WERI-Rb-1 (cell line): ENCODE results near the gene SETD1B.
"Not testable (repeated sequence)": the region's sequence is repeated elsewhere in the genome, so short reads cannot be mapped to it uniquely, and the experiment has no call there.

ENCODE experiments used
- DNase-seq: peaks from one replicate; pipeline ENCODE4 v3.0.0-alpha.2; 2020
- H3K27ac ChIP-seq: fragments of 250-450 bp; sonication (Bioruptor Pico); 2 replicates; pipeline ENCODE4 v1.5.1; 2020; ENCODE audit warnings: mild to moderate bottlenecking, moderate library complexity
- H3K27me3 ChIP-seq: fragments of 250-450 bp; sonication (Bioruptor Pico); 2 replicates; pipeline ENCODE4 v1.5.1; 2021; ENCODE audit warnings: mild to moderate bottlenecking, low read depth, moderate library complexity; ENCODE audit not compliant: insufficient read depth, severe bottlenecking
- H3K36me3 ChIP-seq: fragments of 250-450 bp; sonication (Bioruptor Pico); 2 replicates; pipeline ENCODE4 v1.5.1; 2020; ENCODE audit warnings: mild to moderate bottlenecking, moderate library complexity
- H3K4me3 ChIP-seq: 2 replicates; pipeline ENCODE4 v1.5.1; 2011; ENCODE audit warnings: low read depth, mild to moderate bottlenecking, control low read depth, low read length
- H3K9me3 ChIP-seq: fragments of 250-450 bp; sonication (Bioruptor Pico); 2 replicates; pipeline ENCODE4 v1.5.1; 2021; ENCODE audit warnings: mild to moderate bottlenecking, moderate library complexity; ENCODE audit not compliant: severe bottlenecking
- TF ChIP-seq, protein P1 (sequence below): IDR thresholded peaks from 2 replicates; pipeline ENCODE4 v1.5.1; 2011; ENCODE audit warnings: low read depth, mild to moderate bottlenecking, control low read depth, inconsistent platforms, low read length

The SETD1B gene

DNA sequence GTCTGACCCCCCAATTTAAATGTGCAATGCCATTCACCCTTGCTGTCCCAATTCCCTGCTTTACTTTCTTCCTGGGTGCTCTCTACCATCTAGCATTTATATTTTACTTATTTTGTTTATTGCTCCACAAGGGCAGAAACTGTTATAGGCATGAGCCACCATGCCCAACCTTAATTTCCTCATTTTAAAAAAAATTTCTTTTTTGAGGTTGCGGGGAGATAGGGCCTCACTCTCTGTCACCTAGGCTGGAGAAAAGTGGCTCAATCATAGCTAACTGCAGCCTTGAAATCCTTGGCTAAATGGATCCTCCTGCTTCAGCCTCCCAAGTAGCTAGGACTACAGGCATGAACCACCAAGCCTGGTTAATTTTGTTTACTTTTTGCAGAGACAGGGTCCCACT, 41.9 kb downstream of the SETD1B start:
- Histone ChIP-seq H3K27ac (no peak overlapping the region), H3K36me3 (no peaks in the 10 kb centered on the region), H3K4me3 (no peak overlapping the region), H3K9me3 (no peaks in the 10 kb centered on the region), H3K27me3 (no peaks in the 10 kb centered on the region)
- TF ChIP-seq, protein P1, sequence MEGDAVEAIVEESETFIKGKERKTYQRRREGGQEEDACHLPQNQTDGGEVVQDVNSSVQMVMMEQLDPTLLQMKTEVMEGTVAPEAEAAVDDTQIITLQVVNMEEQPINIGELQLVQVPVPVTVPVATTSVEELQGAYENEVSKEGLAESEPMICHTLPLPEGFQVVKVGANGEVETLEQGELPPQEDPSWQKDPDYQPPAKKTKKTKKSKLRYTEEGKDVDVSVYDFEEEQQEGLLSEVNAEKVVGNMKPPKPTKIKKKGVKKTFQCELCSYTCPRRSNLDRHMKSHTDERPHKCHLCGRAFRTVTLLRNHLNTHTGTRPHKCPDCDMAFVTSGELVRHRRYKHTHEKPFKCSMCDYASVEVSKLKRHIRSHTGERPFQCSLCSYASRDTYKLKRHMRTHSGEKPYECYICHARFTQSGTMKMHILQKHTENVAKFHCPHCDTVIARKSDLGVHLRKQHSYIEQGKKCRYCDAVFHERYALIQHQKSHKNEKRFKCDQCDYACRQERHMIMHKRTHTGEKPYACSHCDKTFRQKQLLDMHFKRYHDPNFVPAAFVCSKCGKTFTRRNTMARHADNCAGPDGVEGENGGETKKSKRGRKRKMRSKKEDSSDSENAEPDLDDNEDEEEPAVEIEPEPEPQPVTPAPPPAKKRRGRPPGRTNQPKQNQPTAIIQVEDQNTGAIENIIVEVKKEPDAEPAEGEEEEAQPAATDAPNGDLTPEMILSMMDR = no peak
- no peak for DNase-seq

DNA sequence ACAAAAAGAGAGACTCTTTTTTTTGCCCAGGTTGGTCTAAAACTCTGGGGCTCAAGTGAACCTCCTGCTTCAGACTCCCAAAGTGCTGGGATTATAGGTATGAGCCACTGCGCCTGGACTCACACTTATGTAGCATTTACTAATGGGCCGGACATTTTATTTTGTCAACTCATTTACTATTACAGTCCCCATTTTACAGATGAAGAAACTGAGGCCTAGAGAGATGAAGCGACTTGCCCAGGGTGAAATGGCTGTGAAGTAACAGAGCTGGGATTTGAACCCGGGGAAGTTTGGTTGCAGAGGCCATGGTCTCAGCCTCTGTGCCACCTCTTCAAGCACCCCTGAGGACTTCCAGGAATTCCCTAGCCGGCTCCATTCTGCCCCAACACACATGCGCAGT, 45.4 kb downstream of the SETD1B start:
- Histone ChIP-seq H3K4me3 (no peak overlapping the region), H3K27me3 (no peaks in the 10 kb centered on the region), H3K36me3 (no peaks in the 10 kb centered on the region), H3K9me3 (no peaks in the 10 kb centered on the region), H3K27ac (no peak overlapping the region)
- DNase-seq = no peak
- TF ChIP-seq, protein P1 = no peak

DNA sequence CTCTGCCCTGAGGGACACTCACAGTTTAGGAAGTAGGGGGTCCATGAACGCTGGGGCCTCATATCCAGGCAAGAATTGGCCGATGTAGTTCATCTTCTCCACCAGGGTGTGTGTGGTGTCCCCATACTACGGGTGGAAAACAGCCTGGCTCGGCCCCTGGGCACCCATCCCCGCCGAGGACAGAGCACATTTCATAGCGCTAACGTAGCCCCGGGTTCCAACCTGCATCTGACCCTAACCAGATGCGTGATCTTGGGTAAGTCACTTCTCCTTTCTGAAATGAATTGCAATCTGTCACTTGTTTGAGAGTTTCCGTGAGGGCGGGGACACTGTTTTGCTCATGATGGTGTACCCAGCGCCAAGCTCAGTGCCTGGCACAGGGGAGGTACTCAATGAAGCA, 45.9 kb downstream of the SETD1B start:
- Histone ChIP-seq H3K27ac (no peak overlapping the region), H3K9me3 (no peaks in the 10 kb centered on the region), H3K36me3 (no peaks in the 10 kb centered on the region), H3K4me3 (no peak overlapping the region), H3K27me3 (no peaks in the 10 kb centered on the region)
- TF ChIP-seq, protein P1 = no peak
- no peak for DNase-seq

DNA sequence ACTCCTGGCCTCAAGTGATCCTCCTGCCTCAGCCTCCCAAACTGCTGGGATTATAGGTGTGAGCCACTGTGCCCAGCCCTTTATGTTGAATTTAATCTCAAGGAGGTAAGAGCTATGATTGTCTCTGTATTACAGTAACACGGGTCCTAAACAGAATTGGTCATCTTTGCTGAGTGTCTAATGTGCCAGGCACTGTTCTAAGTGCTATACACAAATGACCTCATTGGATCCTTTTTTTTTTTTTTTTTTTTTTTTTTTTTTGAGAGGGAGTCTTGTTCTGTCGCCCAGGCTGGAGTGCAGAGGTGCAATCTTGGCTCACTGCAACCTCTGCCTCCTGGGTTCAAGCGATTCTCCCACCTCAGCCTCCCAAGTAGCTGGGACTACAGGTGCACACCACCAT, 48.6 kb downstream of the SETD1B start:
- DNase-seq, H3K9me3 ChIP-seq, H3K27me3 ChIP-seq, H3K27ac ChIP-seq, H3K4me3 ChIP-seq, H3K36me3 ChIP-seq: not testable (repeated sequence)

DNA sequence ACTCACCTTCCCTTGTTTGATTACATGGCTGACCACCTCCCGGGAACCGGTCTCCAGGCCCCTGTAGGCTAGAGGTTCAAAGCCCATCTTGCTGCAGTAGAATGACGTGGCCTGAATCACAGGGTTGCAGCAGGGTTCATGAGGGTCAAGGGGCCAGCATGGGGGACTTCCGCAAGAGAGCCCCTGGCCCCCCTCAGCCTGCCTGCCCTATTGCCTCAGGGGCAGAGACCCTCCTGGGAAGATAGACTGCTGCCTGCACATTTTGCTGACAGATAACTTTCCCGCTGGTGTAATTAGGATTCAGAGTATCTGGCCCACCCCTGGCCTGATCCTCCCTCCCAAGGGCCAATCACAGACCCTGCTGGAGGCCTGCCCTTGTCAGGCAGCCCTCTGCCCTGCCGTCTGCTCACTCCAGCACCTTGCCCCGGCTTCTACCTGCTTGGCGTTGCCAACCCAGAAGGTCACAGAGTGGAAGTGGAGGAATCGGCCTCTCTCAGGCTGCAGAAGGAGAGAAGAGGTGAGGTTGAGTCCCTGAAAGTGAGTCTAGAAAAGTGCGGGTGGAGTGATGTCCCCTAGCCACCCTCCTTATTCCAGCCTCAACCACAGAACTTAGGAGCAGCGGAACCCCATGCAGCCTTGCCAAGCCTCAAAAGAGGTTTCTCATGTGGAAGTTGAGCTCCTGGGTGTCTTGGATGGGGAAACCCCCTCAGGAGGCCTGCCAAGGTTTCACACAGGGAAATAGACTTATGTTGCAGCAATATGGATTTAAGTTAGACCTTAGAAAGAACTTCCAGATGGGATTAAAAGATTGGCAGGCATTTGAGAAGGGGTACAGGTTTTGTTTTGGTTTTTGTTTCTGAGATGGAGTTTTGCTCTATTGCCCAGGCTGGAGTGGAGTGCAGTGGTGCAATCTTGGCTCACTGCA, 53.8 kb downstream of the SETD1B start:
- no peaks in the 10 kb centered on the region for H3K9me3 ChIP-seq
- no peaks in the 10 kb centered on the region for H3K36me3 ChIP-seq
- H3K4me3 ChIP-seq = no peak overlapping the region
- H3K27ac ChIP-seq = no peak overlapping the region
- DNase-seq = no peak
- TF ChIP-seq, protein P1 = no peak
- no peaks in the 10 kb centered on the region for H3K27me3 ChIP-seq

DNA sequence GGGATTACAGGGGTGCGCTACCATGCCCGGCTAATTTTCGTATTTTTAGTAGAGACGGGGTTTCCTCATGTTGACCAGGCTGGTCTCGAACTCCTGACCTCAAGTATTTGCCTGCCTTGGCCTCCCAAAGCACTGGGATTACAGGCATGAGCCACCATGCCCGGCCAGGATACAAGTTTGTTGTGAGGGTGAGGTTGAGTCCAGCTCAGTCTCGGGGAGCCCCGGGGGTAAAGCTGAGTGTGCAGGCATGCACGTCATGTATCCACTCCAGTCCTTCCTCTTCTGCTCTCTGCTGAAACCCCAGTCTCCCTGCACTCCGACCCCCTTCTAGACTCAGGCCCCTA, 54.5 kb downstream of the SETD1B start:
- DNase-seq = no peak
- TF ChIP-seq, protein P1 = no peak
- H3K27ac ChIP-seq = no peak overlapping the region; the same call in 1 of the 2 replicates
- no peaks in the 10 kb centered on the region for H3K36me3 ChIP-seq
- no peaks in the 10 kb centered on the region for H3K27me3 ChIP-seq
- H3K9me3 ChIP-seq = no peaks in the 10 kb centered on the region
- no peak overlapping the region for H3K4me3 ChIP-seq
